Subcutaneous adipose tissue (tissue), 4 donors: ENCODE measurements around the gene CEP170B. TPM values are rescaled to one million over a fixed set of nuclear protein-coding genes. Genes with fewer than 3 reads are reported as not detected.

Source experiments
- total RNA-seq, 4 donors: library from RNA; depleted of rRNA; stranded (reverse); fragments of >200 nt; gene quantifications; one replicate each; pipeline ENCODE4 v1.1.0, GENCODE V29; 2016
- TF ChIP-seq, protein P1 (sequence below): fragments of 450-650 bp; IDR thresholded peaks from one replicate; pipeline ENCODE4 v1.5.1; 2016; ENCODE audit warnings: low read depth, mild to moderate bottlenecking, control low read depth, antibody characterized with exemption, moderate library complexity

The CEP170B gene
- total RNA-seq, 4 donors from 2014 or later: 5.6 to 23.9 (median 9.3) TPM

DNA sequence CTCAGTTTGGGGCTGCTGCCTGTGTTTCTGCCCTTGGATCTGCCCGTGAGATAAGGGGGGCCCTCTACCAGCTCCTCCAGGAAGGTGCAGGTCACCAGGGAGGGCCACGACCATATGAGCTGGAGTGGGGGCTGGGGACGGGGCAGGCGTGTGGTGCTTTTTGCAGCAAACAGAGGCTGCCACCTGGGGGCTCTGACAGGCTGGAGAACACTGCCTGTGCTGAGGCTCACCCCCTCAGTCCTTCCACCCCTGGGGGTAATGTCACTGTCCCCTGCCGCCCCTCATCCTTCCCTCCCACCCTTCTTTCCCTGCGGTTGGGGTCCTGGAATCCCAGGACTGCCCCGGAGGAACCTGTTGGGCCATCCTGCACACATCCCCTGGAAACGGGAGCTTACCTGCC is 62.8 kb downstream of the CEP170B start:
- TF ChIP-seq, protein P1, sequence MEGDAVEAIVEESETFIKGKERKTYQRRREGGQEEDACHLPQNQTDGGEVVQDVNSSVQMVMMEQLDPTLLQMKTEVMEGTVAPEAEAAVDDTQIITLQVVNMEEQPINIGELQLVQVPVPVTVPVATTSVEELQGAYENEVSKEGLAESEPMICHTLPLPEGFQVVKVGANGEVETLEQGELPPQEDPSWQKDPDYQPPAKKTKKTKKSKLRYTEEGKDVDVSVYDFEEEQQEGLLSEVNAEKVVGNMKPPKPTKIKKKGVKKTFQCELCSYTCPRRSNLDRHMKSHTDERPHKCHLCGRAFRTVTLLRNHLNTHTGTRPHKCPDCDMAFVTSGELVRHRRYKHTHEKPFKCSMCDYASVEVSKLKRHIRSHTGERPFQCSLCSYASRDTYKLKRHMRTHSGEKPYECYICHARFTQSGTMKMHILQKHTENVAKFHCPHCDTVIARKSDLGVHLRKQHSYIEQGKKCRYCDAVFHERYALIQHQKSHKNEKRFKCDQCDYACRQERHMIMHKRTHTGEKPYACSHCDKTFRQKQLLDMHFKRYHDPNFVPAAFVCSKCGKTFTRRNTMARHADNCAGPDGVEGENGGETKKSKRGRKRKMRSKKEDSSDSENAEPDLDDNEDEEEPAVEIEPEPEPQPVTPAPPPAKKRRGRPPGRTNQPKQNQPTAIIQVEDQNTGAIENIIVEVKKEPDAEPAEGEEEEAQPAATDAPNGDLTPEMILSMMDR: no peak

DNA sequence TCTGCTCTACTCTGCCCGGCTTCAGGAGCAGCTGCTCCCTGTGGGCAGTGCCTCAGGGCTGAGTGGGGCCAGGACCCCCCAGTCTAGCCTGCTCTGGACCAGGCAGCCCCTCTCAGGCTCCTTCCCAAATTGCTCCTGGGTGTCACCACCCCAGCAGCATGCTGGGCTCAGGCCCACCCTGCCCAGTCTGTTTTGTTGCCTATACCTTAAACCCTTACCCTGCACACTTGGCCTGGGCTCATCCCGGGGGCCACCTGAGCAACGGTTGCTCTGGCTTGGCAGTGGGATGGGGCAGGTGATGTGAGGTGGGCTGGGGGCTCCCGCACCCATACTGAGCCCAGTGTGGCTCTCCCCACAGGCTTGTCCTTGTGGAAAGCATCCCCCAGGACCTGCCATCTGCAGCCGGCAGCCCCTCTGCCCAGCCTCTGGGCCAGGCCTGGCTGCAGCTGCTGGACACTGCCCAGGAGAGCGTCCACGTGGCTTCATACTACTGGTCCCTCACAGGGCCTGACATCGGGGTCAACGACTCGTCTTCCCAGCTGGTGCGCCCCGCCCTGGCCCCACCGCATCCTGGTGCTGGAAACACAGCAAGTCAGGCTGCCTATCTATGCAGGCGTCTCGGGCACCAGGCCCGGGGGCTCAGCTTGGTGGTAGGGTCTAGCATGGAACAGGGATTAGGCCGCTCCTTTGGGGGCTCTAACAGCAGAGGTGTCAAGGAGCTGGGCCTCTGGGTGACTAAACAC is 63.5 kb downstream of the CEP170B start:
- TF ChIP-seq, protein P1: no peak

DNA sequence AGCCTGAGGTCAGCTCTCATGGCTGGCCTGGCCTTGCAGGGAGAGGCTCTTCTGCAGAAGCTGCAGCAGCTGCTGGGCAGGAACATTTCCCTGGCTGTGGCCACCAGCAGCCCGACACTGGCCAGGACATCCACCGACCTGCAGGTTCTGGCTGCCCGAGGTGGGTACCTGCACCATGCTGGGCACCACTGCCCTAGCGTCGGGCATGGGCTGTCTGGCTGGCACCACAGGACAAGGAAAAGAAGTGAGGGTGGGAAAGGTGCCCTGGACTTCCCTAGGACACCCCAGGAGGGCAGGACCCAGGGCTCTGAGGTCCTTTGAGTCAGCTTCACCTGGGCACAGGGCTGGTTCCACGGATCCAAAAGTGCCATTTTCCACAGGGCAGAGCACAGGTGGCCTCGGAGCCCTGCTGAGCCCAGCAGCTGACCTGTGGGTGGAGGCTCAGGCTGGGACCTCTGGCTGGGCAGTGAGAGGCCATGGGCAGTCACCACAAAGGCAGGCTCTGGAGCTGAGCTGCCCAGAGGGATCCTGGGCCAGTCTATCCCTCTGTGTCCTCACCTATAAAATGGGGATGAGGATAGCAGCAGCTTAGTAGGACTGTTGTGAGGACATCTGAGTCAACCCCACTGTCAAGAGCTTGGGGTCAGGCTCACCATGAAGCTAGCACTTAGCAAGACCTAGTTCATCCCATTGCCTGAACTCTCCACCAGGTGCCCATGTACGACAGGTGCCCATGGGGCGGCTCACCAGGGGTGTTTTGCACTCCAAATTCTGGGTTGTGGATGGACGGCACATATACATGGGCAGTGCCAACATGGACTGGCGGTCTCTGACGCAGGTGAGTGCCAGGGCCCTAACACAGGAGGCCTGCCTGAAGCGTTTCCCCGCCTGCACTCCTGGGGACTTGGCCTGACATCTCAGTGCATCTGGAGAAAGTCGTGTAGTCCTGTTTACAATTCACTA is 64.5 kb downstream of the CEP170B start:
- TF ChIP-seq, protein P1: no peak

DNA sequence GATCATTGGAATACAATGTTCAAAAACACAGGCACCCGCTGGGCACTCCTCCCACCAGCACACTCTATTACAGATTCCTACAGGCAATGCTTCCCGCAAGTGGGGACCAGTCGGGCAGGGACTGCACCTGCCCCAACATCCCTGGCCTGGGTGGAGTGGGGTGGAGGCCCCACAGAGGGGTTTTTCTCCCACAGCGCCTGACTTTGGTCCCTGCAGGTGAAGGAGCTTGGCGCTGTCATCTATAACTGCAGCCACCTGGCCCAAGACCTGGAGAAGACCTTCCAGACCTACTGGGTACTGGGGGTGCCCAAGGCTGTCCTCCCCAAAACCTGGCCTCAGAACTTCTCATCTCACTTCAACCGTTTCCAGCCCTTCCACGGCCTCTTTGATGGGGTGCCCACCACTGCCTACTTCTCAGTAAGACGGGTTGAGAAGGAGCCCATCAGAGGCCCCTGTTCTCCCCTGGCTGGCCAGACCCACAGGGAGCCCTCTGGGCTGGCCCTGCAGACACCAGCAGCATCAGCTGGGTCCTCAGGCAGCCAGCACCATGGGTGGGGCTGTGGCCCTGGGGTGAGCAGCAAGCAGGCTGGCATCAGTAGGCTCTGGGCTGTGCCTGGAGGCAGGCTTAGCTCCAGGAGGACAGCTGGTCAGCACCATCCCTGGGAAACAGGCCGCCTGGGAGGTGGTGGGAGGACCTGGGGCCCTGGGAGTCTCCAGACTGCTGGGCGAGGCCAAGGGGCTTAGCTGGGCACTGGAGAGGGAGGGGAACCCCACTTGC is 65.6 kb downstream of the CEP170B start:
- TF ChIP-seq, protein P1: no peak

DNA sequence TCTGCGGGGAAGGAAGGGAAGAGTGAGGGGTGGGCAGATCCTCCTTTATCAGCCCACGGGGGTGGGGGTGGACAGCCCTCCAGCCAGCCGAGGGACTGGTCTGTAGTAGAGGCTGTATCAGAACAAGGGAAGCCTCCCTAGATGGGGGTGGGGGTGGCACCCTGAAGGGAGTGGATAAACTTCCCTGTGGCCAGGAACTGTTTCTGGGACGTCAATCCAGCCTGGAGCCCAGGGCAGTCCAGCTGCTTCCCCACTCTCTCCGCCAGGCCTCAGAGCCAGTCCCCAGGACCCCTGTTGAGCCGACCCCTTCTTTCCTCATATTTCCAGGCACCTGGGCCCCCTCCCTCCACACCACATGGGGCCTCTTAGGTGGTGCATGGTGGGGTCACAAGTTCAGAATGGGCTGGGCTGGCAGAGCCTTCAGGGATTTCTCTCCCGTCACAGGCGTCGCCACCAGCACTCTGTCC is 66.3 kb downstream of the CEP170B start:
- TF ChIP-seq, protein P1: no peak

DNA sequence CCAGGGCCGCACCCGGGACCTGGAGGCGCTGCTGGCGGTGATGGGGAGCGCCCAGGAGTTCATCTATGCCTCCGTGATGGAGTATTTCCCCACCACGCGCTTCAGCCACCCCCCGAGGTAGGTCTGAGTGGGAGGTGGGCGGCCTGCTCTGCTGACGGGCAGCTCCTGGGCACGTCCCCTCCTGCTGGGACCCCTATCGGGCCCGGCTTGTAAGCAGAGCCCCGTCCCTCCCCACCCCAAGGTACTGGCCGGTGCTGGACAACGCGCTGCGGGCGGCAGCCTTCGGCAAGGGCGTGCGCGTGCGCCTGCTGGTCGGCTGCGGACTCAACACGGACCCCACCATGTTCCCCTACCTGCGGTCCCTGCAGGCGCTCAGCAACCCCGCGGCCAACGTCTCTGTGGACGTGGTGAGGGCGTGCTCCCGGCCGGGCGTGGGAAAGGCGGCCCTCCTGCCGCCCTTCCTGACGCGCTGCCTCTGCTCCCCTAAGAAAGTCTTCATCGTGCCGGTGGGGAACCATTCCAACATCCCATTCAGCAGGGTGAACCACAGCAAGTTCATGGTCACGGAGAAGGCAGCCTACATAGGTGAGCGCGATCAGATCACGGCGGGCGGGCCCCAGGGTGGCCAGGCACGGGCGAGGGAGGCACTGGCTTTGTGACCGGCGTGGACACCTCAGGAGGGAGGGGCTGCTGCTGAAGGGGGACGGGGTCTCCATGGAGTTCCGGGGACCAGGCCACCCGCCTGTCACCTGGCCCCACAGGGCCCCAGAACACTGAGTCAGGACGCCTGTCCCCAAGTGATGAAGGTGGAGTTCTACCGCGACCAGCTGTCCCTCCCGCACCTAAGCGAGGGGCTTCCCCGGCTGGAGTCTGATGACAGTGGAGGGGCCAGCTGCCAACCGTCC is 67.0 kb downstream of the CEP170B start:
- TF ChIP-seq, protein P1: no peak
